Adipocyte (in vitro differentiated cells): ENCODE measurements around the gene COL4A1.

Experiments used
- DNase-seq: peaks from one replicate; pipeline ENCODE4 v3.0.0-alpha.2; 2015; ENCODE audit warnings: low read depth
- H3K27me3 ChIP-seq: replicated peaks from 2 replicates; pipeline ENCODE4 v1.7.0; 2013; ENCODE audit warnings: mild to moderate bottlenecking, low read length, moderate library complexity; ENCODE audit not compliant: control insufficient read depth, insufficient read depth
- H3K36me3 ChIP-seq: 2 replicates; pipeline ENCODE4 v1.7.0; 2013; ENCODE audit warnings: low read length, mild to moderate bottlenecking, moderate library complexity; ENCODE audit not compliant: control insufficient read depth, insufficient read depth, severe bottlenecking
- H3K4me1 ChIP-seq: 2 replicates; pipeline ENCODE4 v1.7.0; 2013; ENCODE audit warnings: mild to moderate bottlenecking, low read length, moderate library complexity; ENCODE audit not compliant: control insufficient read depth, insufficient read depth
- H3K4me3 ChIP-seq: 2 replicates; pipeline ENCODE4 v1.7.0; 2013; ENCODE audit warnings: mild to moderate bottlenecking, low read length, moderate library complexity
- H3K9ac ChIP-seq: 2 replicates; pipeline ENCODE4 v1.7.0; 2013; ENCODE audit warnings: mild to moderate bottlenecking, low read length, moderate library complexity
- H3K9me3 ChIP-seq: 2 replicates; pipeline ENCODE4 v1.7.0; 2013; ENCODE audit warnings: mild to moderate bottlenecking, low read length, moderate library complexity; ENCODE audit not compliant: control insufficient read depth

COL4A1 gene

DNA sequence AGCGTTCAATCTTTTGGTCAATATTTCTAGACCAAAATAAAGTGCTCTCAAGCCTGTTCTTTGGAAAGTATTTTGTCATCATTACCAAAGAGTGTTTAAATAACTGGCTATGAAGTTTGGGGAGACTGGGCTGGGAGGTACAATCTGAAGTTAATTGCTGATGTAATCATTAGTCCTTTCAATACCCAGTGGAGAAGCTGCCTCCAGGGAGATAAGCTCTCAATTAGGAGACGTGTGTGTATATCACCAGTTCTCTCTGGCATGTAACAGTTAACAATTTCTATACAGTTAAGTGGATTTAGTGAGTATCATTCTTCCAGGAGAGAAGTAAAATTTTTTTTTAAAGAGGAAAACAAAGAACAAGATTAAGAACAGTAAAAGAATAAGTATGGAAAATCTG is 1.4 kb downstream of the COL4A1 start:
- Histone ChIP-seq H3K27me3 (no peaks in the 10 kb centered on the region), H3K4me1 (peaks cover 64% of the 10 kb centered on the region), H3K9me3 (no peaks in the 10 kb centered on the region), H3K36me3 (peaks cover 14% of the 10 kb centered on the region), H3K4me3 (peak overlapping the region; percentile 92), H3K9ac (peak overlapping the region; percentile 91)
- no peak for DNase-seq

DNA sequence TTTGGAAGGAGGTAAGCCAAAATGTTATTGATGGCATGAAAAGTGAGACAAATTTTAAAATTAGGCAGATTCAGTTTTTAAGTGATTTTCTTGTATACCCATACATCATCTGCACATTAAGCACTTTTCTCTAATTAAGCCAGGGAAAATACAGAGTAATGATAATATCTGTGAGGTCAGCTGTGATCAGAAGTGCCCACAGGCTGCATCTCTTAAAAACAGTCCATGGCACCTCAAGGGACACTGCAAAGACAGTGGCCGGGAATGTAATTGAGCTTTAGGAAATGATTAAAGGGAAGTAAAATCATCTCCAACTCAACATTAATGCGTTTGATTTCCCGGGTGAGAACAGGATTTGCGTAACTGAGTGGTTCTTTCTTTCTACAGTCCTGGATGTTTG is 2.0 kb downstream of the COL4A1 start:
- H3K36me3 ChIP-seq = peaks cover 14% of the 10 kb centered on the region
- peak overlapping the region; percentile 91 for H3K9ac ChIP-seq
- H3K4me1 ChIP-seq = peaks cover 65% of the 10 kb centered on the region
- DNase-seq = peak; percentile 45
- H3K27me3 ChIP-seq = no peaks in the 10 kb centered on the region
- peak overlapping the region; percentile 92 for H3K4me3 ChIP-seq
- H3K9me3 ChIP-seq = no peaks in the 10 kb centered on the region

DNA sequence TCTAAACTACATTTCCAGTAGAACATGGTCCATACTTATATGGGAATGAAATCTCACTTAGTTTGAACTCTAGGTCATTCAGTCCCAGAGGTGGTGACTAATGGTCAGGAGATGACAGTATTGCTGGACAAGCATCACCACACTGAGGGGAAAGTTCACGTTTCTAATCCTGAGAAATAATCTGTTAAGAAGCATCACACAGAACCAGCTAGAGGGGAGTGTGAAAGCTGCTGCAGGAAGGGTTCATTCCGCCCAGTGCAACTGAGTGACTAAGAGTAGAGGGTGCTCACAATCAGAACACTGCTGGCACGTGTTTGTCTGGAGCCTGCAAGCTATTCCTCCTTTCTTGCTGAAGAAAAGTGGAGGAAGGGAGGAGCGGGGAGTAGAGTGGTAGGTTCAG is 2.7 kb downstream of the COL4A1 start:
- peaks cover 19% of the 10 kb centered on the region for H3K36me3 ChIP-seq
- no peaks in the 10 kb centered on the region for H3K9me3 ChIP-seq
- H3K4me1 ChIP-seq = peaks cover 64% of the 10 kb centered on the region
- no peak for DNase-seq
- H3K27me3 ChIP-seq = no peaks in the 10 kb centered on the region
- H3K4me3 ChIP-seq = peak overlapping the region; percentile 92
- peak overlapping the region; percentile 91 for H3K9ac ChIP-seq

DNA sequence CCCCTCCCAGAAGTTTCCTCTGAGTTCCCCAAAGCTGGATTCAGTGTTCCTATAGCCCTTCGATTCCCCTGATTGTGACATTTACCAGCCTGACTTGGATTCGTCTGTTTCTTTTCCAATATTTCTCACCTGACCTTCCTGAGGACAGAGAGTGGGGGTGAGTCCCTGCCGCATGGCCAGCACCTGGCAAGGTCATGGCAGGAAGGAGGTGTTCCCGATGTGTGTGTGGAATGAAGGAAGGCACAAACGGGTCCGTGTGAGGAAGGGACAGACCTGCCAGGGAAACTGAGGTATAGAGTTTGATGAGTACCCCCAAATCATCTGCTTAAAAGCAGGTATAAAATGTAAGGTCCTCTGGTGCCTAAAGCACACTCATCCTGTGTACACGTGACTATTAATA is 3.3 kb downstream of the COL4A1 start:
- Histone ChIP-seq H3K4me1 (peaks cover 64% of the 10 kb centered on the region), H3K9me3 (no peaks in the 10 kb centered on the region), H3K9ac (peak overlapping the region; percentile 91), H3K27me3 (no peaks in the 10 kb centered on the region), H3K4me3 (peak overlapping the region; percentile 92), H3K36me3 (peaks cover 22% of the 10 kb centered on the region)
- no peak for DNase-seq

DNA sequence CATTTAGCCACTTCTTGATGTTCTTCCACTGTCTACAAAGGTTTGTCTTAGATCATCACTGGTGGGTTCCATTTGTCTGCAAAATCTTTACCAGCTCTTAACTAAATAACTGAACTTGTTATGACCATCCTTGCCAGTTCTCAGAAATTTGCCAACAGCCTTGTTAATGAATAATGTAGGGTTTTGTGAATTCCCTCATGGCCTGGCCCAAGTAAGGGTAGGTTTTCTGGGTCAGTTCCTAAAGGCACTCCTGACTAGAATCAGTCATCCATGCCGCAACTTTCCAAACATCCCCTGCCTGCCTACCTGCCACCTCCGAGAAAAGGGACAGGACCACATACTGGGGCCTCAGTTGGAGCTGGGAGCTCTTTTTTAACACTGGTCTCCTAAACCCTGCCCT is 4.0 kb downstream of the COL4A1 start:
- no peaks in the 10 kb centered on the region for H3K27me3 ChIP-seq
- peak overlapping the region; percentile 91 for H3K9ac ChIP-seq
- DNase-seq = no peak
- H3K4me3 ChIP-seq = peak overlapping the region; percentile 92
- peaks cover 29% of the 10 kb centered on the region for H3K36me3 ChIP-seq
- peaks cover 64% of the 10 kb centered on the region for H3K4me1 ChIP-seq
- no peaks in the 10 kb centered on the region for H3K9me3 ChIP-seq

DNA sequence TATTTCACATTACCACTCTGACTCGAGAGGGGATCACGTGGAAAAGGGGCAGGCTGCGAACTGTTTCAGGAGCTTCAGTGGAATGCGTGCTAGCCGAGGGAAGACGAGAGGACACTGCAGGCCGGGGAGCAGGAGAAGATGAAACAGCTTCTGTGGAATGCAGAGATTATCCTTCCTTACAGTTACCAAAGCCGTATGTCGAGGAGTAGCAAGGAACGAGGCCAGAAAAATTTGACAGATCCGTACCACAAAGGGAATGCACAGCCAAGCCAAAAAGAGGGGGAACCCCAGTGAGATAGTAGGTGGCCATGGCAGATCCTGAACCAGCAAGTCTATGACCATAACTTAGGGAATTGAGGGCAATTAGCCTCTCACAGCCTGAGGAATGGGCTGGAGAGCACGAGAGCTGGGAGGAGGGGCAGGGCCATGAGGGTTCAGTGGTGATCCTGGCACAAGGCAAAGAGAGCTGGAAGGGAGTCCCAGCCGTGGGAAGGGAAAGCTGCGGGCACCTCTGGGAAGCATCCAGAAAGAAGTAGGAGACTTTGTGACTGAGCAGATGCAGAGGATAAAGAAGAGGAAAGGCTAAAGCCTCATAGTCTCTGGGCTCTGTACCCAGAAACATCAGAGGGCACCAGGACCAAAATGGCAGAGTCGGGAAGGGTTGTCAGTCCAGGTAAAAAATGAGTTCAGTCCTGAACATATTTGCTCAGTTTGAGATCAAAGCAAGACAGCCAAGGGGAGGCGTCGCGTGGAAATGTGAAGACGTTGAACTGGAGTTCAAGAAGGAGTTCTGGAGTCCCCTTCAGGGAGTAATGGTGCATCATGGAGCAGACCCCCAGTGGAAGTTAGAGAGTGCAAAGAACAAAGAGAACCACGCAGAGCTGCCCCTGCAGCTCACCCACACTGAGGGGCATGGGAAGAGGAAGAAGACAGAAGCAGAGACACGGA is 5.1 kb downstream of the COL4A1 start:
- H3K4me1 ChIP-seq = peaks cover 71% of the 10 kb centered on the region
- H3K4me3 ChIP-seq = peak overlapping the region; percentile 21
- no peaks in the 10 kb centered on the region for H3K9me3 ChIP-seq
- peak; percentile 80 for DNase-seq
- peaks cover 29% of the 10 kb centered on the region for H3K36me3 ChIP-seq
- H3K9ac ChIP-seq = peak overlapping the region; percentile 50
- H3K27me3 ChIP-seq = no peaks in the 10 kb centered on the region

DNA sequence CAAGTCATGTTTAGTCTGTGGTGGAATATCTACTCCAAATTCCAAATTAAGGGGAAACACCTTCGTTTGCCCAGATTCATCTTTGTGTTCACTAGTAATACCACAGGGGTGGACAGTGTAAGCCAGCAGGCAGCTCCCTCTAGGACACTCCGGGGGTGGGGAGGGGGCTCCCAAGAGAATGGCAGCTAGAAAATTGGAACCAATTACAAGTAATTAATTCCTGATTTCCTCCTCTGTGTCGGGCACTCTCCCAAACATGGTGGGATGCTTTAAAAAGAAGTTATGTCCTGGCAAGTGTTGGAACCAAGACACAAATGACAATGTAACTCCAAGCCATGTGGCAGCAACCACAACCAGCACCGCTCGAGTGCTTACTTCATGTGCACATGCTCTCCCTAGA is 5.9 kb downstream of the COL4A1 start:
- peak overlapping the region; percentile 21 for H3K4me3 ChIP-seq
- peaks cover 35% of the 10 kb centered on the region for H3K36me3 ChIP-seq
- peak overlapping the region; percentile 50 for H3K9ac ChIP-seq
- no peak for DNase-seq
- H3K27me3 ChIP-seq = no peaks in the 10 kb centered on the region
- peaks cover 79% of the 10 kb centered on the region for H3K4me1 ChIP-seq
- H3K9me3 ChIP-seq = no peaks in the 10 kb centered on the region

DNA sequence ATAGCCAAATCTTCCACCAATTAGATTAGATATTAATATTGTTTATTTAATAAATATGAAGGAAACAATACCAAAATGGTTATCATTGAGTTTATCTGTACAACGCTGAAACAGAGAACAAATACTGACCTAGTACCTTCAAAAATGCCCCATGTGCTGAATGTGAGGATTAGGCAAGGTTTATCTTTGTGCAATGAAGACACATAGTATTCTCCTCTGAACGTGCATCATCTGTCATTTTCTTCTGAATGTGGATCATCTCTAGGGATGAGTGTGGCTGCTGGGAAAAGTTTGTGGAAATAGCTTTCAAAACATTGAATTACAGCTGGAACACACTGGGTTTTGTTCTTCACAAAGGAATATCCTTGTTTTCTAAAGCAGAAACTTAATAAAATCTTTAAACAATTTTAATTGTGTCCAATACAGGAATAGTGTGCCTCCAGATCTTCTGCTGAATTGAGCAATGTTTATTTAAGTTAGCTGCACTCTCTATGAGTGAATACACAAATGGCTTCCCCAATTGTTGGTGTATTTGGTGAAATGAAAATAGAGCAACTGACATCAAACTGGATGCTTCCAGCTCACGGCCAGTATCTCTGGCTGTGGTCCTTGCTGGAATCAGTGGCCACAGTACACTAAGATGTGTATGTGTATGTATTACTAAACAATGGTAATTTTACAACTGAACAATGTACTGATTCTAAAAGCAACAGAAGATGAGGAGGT is 6.7 kb downstream of the COL4A1 start:
- DNase-seq = peak; percentile 62
- H3K4me3 ChIP-seq = peak overlapping the region; percentile 21
- peaks cover 35% of the 10 kb centered on the region for H3K36me3 ChIP-seq
- H3K9ac ChIP-seq = peak overlapping the region; percentile 50
- H3K27me3 ChIP-seq = no peaks in the 10 kb centered on the region
- H3K9me3 ChIP-seq = no peaks in the 10 kb centered on the region
- peaks cover 82% of the 10 kb centered on the region for H3K4me1 ChIP-seq

DNA sequence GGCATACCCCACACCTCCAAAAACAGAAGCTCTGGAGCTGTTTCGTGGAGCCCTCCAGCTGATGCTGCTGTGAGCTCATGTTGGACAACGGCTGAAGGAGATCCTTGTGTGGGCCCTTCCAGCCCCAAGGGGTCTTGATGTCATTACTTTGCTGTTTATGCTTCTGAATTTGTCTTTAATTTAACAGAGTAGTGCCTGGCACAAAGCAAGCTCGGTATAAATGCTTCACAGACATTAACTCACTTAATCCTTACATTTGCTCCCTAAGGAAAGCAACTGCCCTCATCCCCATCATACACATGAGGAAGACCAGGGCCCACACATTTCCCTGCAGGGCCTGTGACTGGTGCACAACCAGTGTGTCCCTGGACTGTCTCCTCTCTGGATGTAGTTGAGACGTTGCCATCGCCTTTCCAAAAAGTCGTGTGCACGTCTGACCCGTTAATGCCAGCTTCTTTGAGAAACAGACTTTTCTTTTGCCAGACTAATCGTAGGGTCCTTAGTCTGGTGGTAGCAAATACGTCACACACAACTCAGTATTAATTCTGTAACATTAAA is 7.6 kb downstream of the COL4A1 start:
- no peak for DNase-seq
- Histone ChIP-seq H3K27me3 (no peaks in the 10 kb centered on the region), H3K4me1 (peaks cover 82% of the 10 kb centered on the region), H3K9ac (peak overlapping the region; percentile 2), H3K36me3 (peaks cover 35% of the 10 kb centered on the region), H3K9me3 (no peaks in the 10 kb centered on the region), H3K4me3 (no peak overlapping the region)

DNA sequence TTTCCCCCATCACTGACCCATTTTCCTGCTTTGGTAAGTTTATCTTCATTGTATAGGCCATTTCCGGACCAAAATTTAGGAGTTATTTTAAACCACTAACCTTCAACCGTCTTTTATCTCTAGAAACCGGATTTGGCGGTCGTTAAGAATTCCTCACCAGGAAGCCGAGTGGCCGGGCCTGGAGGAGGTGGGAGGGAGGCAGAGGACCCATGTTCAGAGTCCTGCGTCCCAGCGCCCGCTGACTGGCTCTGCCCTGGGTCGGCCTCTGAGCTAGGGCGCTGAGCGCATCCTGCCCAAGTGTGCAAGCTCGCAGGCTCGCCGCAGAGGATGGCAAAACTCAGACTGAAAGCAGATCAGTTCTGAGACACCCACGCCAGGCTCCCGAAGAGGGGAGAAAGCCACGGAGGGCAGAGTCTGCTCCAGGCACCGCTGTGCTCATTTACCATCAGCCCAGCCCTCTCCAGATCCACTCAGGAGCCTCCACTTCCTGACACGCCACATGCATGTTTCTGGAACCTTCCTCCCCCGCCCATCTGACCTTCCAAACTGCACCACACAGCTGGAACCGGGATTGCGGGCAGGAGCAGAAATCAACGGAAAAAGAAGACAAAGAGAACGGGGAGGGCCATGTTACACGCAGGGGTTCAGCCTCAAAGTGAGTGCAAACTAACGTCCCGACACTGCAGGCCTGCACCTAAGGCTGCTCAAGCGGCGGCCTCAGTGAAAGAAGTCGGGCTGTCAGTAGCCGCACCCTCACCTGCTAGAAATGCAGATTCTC is 8.3 kb downstream of the COL4A1 start:
- DNase-seq = peak; percentile 65
- no peaks in the 10 kb centered on the region for H3K9me3 ChIP-seq
- peaks cover 31% of the 10 kb centered on the region for H3K36me3 ChIP-seq
- H3K27me3 ChIP-seq = no peaks in the 10 kb centered on the region
- H3K9ac ChIP-seq = peak overlapping the region; percentile 2
- H3K4me1 ChIP-seq = peaks cover 81% of the 10 kb centered on the region
- H3K4me3 ChIP-seq = no peak overlapping the region
